Colon (tissue), 2 donors: ENCODE results near the gene SIK2.
"Not testable (repeated sequence)": the region's sequence is repeated elsewhere in the genome, so short reads cannot be mapped to it uniquely, and the experiment has no call there.

Experiments used
- FAIRE-seq: peaks from 2 replicates; lab custom pipeline; 2012; peaks lifted over from hg19 to GRCh38; lab: Jason Lieb, UNC
- donor health status: control.
- donor health status: control.

Gene SIK2

DNA sequence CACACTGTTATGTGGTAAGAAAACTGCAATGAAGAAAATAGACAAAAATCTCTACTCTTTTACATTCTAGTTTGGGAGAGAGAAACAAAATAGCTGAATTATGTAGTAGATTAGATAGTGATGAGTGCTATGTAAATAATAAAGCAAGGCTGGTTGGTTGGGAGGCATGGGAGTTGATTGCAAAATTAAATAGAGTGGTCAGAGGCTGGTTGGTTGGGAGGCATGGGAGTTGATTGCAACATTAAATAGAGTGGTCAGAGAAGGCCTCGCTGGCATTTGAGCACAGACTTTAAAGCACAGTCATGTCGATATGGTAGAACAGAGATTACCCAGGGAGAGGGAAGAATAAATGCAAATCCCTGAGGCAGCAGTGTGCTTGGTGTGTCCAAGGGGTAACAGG lies 22.4 kb downstream of the SIK2 start:
- no peak for FAIRE-seq

- no peak for FAIRE-seq
Measured at GRCh38 chr11:111627591-111627990, 25.3 kb downstream of the SIK2 start.

DNA sequence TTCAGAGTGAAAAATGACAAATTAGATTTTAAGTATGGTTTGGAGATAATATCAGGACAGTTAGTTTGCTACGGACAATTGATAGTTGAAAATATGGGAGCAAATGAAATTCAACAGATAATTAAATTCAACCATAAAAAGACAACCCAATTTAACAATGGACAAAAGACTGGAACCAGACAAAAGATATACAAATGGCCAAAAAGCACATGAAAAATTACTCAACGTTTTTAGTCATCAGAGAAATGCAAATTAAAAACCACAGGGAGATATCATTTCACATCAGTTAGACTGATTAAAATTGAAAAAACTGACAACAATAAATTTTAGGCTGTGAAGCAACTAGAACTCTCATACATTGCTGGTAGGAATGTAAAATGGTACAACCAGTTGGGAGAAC lies 27.2 kb downstream of the SIK2 start:
- no peak for FAIRE-seq

DNA sequence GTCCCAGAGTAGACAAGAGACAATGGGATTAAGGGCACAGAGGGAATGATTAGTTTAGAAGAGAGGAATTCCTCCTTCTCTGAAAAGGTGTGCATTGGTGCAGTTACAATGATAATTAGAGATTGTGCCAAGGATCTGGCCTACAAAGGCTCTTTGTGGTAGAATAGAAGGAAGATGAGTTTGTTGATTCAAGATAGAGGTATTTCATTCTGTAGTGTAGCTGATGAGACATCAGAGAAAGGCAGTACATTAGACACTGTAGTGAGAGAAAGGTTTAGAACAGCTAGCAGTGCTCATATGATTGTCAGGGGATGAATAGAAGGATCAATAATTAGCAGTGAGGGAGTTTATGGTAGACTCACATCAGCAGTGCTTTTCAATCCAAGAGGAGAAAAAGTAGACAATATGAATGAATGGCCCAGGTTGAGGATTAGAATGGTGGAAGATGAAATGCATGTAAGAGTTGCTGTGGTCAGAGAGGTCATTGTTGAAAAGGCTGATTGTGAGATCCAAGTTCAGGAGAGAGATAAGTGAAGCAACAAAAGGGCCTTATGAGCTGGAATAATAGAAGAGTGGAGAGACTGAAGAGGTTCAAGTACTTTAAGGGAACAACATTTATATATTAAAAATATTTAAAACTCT lies 28.9 kb downstream of the SIK2 start:
- no peak for FAIRE-seq

- no peak for FAIRE-seq
Measured at GRCh38 chr11:111631666-111632039, 29.4 kb downstream of the SIK2 start.

- no peak for FAIRE-seq
Measured at GRCh38 chr11:111632516-111633220, 30.4 kb downstream of the SIK2 start.

DNA sequence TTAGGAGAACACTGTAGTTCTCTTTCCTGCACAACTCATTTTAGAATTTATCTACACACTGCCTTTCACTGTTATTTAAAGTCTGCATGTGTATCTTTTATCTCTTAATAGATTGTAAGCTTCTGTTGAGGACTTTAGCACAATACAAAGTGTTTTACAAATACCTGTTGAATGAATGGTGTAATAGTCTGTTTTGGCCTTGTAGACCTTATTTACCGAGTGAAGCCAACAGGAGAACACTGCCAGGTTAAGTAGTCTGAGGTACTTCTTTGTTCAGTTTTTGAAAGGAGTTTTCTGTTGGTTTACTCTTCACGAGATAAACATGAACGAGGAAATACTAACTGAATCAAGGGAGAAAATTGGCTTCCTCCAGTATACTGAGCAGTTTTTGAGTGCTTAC lies 31.0 kb downstream of the SIK2 start:
- FAIRE-seq, result no peak

DNA sequence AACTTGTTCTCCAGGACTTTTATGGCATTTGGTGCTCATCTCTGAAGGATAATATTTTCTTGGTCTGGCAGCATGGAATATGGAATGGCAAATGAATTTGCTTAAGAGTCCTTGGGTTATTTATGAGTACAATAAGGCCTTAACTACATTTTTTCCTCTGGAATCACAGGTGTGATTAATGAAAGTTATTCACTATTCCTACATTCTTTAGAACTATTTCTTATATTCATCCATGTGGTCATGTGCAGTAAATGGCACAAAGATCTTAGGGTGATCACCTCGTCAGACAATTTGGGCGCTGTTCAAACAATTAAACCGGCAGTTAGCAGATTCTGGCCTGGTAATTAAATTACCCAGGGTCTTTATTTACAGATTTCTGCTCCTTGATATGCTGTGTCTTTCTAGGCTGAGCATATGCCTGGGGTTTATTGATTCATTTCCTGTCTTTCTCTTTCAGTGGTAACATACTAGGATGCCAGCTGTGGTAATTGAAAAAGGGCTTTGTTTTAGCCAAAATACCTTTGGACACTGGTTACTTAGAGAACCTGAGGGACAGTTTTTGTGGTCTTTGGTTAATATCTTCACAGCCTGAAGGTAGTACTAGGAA lies 31.6 kb downstream of the SIK2 start:
- FAIRE-seq, result no peak

DNA sequence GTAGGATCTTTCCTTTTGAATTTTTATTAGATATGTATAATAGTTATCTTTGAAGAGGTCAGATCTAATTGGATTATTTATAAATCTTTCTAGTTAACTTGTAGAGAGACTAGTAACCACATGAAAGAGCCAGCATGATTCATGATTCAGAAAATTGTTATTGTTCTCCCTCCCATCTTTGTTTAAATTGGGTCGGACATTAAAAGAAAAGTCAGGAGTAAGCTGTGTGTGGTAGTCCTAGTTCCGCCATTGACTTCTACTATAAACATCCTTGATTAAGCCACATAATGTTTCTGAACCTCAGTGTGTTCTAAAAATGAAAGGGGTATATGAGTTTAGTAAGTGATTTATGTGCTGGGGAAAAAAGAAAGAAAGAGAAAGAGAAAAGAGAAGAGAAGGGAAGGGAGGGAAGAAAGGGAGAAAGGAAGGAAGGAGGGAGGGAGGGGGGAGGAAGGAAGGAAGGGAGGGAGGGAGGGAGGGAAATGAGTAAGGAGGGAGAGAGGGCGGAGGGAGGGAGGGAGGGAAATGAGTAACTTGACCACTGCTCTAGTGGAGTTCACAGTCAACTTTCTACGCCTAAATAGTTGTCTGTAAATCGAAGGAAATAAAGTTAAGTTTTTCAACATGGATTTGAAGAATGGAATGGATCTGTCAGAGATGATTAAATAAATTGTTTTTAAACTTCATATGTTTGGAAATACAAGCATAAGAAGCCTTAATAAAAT lies 32.9 kb downstream of the SIK2 start:
- no peak for FAIRE-seq

DNA sequence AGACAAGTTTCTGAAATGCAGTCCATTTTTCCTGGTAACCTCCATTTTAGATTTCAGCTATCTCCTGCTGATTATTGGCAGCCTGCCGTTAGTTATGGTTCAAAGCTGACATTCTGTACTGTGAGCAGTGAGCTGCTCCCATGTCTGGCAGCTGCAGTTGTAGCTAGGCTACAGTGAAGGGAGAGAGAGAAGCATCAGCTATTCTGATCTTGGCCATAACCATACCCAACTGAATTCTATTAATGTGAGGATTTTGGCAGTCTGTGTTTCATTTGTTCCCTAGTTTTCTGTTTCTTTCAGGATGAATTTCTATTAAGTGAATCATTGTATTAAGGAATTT lies 33.4 kb downstream of the SIK2 start:
- FAIRE-seq, result no peak

DNA sequence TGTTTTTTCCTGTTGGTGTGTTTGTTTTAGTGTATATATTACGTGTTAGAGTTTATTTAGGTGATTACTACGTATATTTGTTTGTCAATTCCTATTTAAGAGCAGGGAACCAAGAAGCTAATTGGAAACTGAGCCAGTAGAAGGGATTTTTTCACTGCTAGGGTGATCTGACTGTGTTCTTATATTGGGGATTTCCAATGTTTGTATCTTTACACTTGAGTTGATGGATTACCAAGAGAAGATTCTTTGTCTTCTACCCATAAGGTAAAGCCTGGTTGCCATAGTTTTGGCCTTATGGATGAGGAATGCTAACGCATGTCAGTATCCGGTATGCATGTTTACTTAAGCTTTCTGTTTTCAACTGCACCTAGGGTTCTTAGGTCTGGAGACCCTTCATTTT lies 35.6 kb downstream of the SIK2 start:
- no peak for FAIRE-seq

DNA sequence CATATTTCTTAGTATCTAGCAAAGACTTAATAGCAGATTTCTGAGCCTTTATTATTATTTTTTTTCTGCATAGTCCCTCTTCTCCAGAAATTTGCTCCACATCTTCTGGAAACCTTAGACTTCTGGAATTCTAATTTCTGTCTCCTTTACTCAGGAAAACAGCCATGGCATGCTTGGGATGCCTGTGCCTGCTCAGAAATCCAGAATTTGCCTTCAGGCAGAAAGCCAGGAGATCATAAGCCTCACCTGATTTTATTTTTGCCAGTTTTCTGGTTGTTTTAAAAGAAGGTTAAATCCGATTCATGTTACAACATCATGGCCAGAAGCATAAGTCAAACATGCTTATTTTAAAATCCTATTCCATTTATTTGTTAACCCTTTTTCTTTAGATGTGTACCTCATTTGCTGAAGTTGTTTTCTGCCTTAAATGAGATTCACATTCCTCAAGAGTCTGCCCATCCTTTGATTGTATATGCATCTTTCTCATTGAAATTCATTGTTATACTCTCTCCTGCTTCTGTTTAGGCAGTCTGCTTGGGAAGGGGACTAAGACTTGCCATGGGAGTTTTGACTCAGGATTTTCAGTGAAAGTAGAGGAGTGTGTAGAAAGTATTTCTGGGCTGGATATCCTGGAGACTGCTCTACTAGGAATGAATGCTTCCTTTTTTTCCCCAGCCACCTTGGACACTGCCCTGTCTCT lies 37.1 kb downstream of the SIK2 start:
- no peak for FAIRE-seq

GRCh38 chr11:111641339-111642015 lies 39.2 kb downstream of the SIK2 start:
- FAIRE-seq, result no peak

DNA sequence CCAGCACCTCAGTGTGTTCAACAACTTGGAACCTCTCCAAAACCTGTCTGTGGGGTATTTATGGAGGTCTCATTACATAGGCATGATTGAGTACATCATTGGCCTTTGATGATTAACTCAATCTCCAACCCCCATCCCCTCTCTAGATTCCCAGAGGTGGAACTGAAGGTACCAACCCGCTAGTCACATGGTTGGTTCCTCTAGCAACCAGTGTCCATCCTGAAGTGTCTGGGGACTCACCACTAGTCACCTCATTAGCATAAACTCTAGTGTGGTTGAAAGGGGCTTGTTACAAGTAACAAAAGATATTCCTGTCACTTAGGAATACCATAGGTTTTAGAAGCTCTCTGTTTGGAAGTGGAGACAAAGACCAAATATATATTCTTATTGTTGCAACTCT lies 40.3 kb downstream of the SIK2 start:
- no peak for FAIRE-seq

- FAIRE-seq, result no peak
Measured at GRCh38 chr11:111644922-111645321, 42.7 kb downstream of the SIK2 start.

- no peak for FAIRE-seq
Measured at GRCh38 chr11:111645657-111646316, 43.5 kb downstream of the SIK2 start.

GRCh38 chr11:111651336-111651735 lies 49.1 kb downstream of the SIK2 start:
- FAIRE-seq, result not testable (repeated sequence)

DNA sequence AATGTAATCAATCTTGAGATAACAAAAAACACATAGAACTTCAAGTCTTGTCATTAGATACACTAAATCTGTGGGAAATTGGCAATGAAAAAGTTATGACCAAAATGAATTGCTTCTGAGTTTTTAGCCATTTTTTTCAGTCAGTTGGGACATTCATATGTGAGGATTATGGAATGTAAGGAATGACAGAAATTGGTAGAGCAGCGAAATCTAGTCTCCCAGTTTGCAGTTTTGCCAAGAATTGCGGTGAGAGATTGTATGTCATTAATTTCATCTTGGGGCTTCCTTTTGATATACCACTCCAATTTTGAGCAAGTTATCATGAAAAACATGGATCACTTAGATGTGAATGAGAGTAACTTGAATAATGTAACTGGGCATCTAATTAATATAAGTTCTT lies 49.9 kb downstream of the SIK2 start:
- no peak for FAIRE-seq

DNA sequence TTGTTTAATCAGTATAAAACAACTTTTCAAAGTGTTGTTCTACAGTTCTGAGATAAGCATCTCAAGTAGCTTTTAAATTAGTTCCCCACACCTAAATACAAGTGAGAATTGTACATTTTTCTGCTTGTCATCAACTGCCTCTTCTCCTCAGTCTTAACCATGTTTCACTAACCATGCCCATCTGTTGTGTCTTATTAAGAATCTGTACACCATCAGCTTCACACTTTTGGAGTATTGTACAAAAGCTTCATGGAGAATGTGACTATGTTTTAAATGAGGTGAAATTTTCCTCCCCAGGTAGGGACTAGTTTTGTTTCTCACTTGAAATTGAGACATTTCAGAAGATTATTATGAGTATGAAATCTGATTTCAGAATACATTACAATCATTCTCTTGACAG lies 52.4 kb downstream of the SIK2 start:
- no peak for FAIRE-seq

GRCh38 chr11:111655924-111656323 lies 53.7 kb downstream of the SIK2 start:
- no peak for FAIRE-seq

- FAIRE-seq, result not testable (repeated sequence)
Measured at GRCh38 chr11:111657905-111658304, 55.7 kb downstream of the SIK2 start.
